GM06990 (cell line): ENCODE measurements around the gene LENG8.
"Not testable (repeated sequence)": the region's sequence is repeated elsewhere in the genome, so short reads cannot be mapped to it uniquely, and the experiment has no call there.

Experiments
- DNase-seq: peaks from one replicate; pipeline ENCODE4 v3.0.0-alpha.2; 2011; ENCODE audit not compliant: insufficient read length; ENCODE audit errors: extremely low read depth
- H3K27me3 ChIP-seq: replicated peaks from 2 replicates; pipeline ENCODE4 v1.6.0; 2011; ENCODE audit warnings: low read length; ENCODE audit not compliant: control insufficient read depth, insufficient read depth
- H3K36me3 ChIP-seq: 2 replicates; pipeline ENCODE4 v1.5.1; 2011; ENCODE audit warnings: low read length; ENCODE audit not compliant: control insufficient read depth, insufficient read depth
- H3K4me3 ChIP-seq: replicated peaks from 2 replicates; pipeline ENCODE4 v1.5.1; 2011; ENCODE audit warnings: low read depth, mild to moderate bottlenecking, control low read depth, low read length
- TF ChIP-seq, protein P1 (sequence below): IDR thresholded peaks from 2 replicates; pipeline ENCODE4 v1.5.1; 2011; ENCODE audit warnings: low read length, control low read depth, mild to moderate bottlenecking, inconsistent platforms; ENCODE audit not compliant: insufficient read depth, poor library complexity, severe bottlenecking

The LENG8 gene

DNA sequence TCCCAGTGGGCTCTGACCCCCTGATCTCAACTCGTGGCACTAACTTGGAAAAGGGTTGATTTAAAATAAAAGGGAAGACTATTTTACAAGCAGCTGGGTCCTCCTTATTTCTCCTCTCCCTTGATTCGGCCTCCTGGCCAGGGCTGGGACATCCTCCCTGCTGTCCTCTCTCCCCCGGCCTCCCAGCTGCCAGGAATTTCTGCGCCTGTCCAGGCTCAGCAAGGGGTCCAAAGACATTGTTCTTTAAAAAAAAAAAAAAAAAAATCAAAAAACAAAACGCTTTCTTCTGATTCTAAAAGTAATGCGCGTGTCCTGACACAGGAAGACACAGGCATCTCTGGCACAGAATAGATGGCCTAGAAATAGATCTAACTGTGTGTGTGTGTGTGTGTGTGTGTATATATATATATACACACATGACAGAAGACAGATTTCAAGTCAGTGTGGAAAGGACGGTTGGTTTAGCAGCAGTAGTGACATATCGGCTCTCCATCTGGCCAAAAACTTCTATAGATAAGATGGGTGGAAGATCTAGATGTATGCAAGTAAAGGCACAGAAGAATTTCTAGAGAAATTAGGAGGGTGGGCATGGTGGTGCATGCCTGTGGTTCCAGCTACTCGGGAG is 12.3 kb upstream of the LENG8 start:
- Histone ChIP-seq H3K27me3 (no peaks in the 10 kb centered on the region), H3K4me3 (no peak overlapping the region), H3K36me3 (peaks cover 3% of the 10 kb centered on the region)
- TF ChIP-seq, protein P1, sequence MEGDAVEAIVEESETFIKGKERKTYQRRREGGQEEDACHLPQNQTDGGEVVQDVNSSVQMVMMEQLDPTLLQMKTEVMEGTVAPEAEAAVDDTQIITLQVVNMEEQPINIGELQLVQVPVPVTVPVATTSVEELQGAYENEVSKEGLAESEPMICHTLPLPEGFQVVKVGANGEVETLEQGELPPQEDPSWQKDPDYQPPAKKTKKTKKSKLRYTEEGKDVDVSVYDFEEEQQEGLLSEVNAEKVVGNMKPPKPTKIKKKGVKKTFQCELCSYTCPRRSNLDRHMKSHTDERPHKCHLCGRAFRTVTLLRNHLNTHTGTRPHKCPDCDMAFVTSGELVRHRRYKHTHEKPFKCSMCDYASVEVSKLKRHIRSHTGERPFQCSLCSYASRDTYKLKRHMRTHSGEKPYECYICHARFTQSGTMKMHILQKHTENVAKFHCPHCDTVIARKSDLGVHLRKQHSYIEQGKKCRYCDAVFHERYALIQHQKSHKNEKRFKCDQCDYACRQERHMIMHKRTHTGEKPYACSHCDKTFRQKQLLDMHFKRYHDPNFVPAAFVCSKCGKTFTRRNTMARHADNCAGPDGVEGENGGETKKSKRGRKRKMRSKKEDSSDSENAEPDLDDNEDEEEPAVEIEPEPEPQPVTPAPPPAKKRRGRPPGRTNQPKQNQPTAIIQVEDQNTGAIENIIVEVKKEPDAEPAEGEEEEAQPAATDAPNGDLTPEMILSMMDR: no peak
- no peak for DNase-seq

DNA sequence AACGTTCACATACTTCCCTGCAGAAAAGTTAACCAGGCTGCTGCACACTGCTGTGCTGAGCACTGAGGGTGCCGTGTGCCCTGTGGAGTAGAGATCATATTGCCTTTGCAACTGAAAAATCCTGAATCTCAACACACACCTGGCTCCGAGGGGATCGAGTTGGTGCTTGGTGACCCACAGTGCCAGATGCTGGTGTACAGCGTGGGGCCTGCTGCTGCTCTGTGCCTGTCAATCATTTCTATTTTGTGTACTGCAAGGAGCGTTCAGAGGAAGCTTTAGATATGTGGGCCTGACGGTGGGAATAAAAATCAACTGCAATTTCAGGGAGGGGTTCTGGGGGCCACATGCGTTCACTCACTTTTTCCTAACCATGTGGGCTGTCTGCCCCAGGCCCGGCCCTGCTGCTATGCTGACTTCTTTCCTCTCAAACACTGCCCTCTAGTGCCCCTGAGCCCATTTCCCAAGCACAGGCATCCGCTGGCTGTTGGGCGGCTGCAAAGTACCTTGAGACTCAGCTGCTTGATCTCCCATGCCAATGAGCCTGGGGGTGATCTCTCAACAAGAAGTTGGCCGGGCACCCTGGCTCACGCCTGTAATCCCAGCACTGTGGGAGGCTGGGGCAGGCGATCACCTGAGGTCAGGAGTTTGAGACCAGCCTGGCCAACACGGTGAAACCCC is 9.7 kb upstream of the LENG8 start:
- TF ChIP-seq, protein P1: peak; percentile 40
- Histone ChIP-seq H3K36me3 (peaks cover 3% of the 10 kb centered on the region), H3K27me3 (no peaks in the 10 kb centered on the region), H3K4me3 (no peak overlapping the region)
- DNase-seq: no peak

DNA sequence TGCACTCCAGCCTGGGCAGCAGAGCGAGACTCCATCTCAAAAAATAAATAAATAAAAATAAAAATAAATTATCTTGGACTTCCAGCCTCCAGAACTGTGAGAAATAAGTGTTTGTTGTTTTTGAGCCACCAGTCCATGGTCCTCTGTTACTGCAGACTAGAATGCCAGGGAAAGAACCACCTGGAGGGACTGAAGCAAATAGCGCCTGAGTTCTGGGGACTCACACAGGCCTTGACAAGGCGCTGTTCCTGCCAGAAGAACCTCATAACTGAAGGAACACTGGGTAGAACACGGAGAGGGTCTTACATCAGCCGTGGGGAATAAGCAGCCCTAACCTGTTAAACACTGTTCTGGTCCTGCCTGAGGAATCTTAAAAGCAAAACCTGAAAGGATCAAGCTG is 8.4 kb upstream of the LENG8 start:
- H3K4me3 ChIP-seq: no peak overlapping the region
- H3K27me3 ChIP-seq: no peaks in the 10 kb centered on the region
- DNase-seq: no peak
- TF ChIP-seq, protein P1: no peak
- peaks cover 6% of the 10 kb centered on the region for H3K36me3 ChIP-seq

DNA sequence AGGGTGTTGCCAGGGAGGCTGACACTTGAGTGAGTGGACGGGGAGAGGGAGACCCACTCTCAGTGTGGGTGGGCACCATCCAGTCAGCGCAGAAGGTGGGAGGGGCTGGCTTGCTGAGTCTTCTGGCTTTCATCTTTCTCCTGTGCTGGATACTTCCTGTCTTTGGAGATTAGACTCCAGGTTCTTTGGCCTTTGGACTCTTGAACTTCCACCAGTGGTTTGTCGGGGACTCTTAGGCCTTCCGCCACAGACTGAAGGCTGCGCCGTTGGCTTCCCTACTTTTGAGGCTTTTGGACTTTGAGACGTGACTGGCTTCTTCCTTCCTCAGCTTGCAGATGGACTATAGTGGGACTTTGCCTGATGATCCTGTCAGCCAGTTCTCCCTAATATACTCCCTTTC is 4.3 kb upstream of the LENG8 start:
- Histone ChIP-seq H3K4me3 (no peak overlapping the region), H3K27me3 (no peaks in the 10 kb centered on the region), H3K36me3 (peaks cover 6% of the 10 kb centered on the region)
- TF ChIP-seq, protein P1: no peak
- DNase-seq: no peak

DNA sequence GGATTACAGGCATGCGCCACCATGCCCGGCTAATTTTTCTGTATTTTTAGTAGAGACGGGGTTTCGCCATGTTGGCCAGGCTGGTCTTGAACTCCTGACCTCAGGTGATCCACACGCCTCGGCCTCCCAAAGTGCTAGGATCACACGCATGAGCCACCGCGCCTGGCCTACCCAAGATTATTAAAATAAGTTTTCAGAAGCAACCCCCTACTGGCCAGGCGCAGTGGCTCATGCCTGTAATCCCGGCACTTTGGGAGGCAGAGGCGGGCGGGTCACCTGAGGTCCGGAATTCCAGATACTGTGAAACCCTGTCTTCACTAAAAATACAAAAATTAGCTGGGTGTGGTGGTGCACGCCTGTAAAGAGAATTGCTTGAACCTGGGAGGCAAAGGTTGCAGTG is 2.6 kb upstream of the LENG8 start:
- not testable (repeated sequence) for H3K36me3 ChIP-seq, H3K4me3 ChIP-seq, DNase-seq, H3K27me3 ChIP-seq

DNA sequence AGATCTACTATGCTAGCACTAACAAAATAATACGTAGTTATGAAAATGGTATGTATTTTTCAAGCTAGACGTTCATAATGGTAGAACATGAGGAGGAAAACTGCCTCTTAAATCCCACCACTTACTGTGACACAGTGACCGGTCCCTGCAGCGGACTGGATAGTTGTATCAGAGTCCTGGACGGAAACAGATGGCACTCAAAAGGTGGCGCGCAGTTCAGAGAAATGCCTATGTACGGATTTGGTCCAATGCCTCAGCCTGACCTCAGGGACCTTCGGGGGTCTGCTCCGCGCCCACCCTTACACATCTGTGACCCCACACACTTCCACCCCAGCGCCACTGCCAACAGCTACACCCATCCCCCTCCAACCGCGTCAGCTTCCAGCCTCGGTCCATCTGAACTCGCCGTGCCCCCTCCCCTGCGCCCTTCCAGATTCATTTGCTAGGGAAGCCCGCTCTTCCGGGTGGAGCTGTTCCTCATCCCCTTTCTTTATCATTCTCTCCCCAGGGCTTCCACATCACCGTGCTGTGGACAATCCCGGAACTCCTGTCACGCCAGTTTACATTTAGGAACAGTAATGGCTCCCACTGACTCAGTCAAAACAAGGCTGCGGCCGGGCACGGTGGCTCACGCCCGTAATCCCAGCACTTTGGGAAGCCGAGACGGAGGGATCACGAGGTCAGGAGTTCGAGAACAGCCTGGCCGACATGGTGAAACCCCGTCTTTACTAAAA is 792 bp upstream of the LENG8 start:
- TF ChIP-seq, protein P1: no peak
- peaks cover 22% of the 10 kb centered on the region for H3K36me3 ChIP-seq
- DNase-seq: peak; percentile 57
- H3K27me3 ChIP-seq: no peaks in the 10 kb centered on the region
- peak overlapping the region; percentile 99 for H3K4me3 ChIP-seq
